ENCODE data around the gene CERS6.

GRCh38 chr2:168573128-168573903 lies 117.2 kb downstream of the CERS6 start:
- no peak for TF ChIP-seq CTCF (IDR thresholded peaks at IDR 0.05; ENCODE audit: poor library complexity)
- no peak for TF ChIP-seq EZH2 (IDR thresholded peaks at IDR 0.05; ENCODE audit: borderline replicate concordance)
- no peak for TF ChIP-seq EZH2phosphoT487 (IDR thresholded peaks at IDR 0.05; ENCODE audit: low read depth, severe bottlenecking, unreplicated experiment)
